Frontal cortex (tissue), 4 donors: ENCODE data around the gene LMOD1. TPM values are rescaled to one million over a fixed set of nuclear protein-coding genes. Genes with fewer than 3 reads are reported as not detected.
"Not testable (repeated sequence)": the region's sequence is repeated elsewhere in the genome, so short reads cannot be mapped to it uniquely, and the experiment has no call there.

Experiments used
- DNase-seq, 2 donors: peaks; one replicate each; pipeline ENCODE4 v3.0.0; 2012; ENCODE audit warnings: low spot score in 2 of 2
- FAIRE-seq: peaks from 2 replicates; lab custom pipeline; 2012; peaks lifted over from hg19 to GRCh38; lab: Jason Lieb, UNC
- total RNA-seq: library from RNA; depleted of rRNA; stranded (reverse); fragments of >200 nt; gene quantifications from one replicate; pipeline ENCODE4 v1.2.3, GENCODE V29; 2014
- donor health status: control.
- donor health status: control.
- donor health status: control.

LMOD1 gene
- total RNA-seq, 1 donor from 2014 or later = 0.41 TPM

DNA sequence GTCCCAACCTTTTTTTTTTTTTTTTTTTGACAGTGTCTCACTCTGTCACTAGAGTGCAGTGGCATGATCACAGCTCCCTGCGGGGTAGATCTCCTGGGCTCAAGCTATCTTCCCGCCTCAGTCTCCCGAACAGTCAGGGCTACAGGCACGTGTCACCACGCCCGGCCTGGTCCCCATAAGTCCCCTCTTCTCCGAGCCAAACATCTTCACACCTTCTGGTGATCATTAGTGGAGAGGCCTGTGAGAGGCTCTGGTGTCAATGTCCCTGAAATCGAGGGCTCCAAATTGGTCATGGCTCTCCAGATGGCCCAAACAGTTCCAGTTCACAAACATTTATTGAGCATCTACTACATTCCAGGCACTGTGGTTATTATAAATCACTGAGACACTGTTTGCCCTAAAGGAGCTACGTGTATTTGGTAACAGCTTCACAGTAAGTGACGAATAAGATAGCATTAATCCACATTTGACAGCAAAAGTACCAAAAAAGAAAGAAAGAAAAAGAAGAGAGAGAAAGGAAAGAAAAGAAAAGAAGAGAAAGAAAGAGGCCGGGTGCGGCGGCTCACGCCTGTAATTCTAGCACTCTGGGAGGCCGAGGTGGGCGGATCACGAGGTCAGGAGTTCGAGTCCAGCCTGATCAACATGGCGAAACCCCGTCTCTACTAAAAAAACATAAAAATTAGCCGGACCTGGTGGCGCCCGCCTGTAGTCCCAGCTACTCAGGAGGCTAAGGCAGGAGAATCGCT is 8.1 kb upstream of the LMOD1 start:
- DNase-seq (no peak), FAIRE-seq (no peak)

DNA sequence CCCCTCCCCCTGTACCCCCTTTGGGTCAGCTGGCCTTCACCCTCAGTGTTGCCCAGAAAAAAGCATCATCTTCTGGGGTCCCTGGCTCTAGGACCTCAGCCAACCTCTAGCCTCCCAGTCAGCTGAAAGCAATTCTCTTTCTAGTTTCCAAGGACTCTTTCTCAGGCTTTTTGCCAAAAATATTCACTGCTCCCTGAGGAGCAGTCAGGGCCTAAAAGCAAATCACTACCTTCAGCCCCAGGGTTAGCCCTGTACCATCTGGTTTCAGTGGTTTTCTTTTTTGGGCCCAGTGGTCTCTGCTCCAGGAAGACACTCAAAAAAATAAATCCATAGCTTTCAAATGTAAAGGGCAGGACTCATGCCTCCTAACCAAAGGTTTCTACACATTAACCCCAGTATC is 3.1 kb upstream of the LMOD1 start:
- no peak for DNase-seq
- FAIRE-seq = no peak

DNA sequence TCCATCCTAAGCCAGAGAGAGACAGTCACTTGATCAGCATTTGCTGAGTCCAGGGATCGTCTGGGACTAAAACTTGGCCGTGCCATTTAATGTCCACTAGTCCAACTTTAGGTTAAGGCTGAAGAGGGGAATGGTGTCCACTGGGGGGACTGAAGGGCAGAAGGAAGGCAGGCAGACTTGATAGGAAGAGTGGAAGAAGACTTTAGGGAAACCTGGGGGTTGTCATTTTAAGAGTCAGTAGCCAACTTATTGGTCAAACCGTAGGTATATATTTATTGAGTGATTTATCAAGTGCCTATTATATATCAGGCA is 1.3 kb upstream of the LMOD1 start:
- DNase-seq (no peak), FAIRE-seq (no peak)

DNA sequence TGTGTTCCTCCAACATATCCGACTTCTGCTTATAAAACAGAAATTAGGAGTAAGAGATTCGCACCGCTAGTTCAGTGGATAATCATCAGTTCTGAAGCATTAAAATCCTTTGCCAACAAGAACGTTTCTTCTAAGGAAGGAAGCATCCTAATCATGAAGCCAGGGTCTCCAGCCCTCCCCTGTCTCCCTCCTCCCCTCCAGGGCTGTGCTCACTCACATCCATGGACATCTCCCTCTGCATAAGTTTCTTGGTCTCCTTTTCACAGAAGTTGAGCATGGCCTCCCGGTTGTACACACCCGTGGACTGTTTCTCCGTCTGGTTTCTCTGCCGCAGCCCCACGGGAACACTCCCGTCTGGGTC is 505 bp downstream of the LMOD1 start:
- no peak for DNase-seq
- no peak for FAIRE-seq

DNA sequence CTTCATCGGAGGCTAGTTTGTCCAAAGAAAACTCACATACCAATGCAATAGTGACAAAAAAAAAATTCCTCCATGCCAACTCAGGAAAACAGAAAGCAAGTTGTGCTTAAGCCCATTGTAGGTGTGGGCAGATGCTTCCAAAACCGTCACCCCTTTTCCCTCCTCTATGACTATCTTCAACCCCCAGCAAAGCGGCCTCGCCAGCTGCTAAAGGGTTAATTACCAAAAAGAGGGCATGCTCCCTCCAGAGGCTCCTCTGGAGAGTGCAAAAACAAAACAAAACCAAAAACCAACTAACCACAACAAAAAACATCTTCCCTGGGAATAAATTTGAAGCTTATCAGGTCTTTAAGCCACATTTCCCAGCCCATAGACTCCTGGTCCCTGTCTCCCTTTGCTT is 1.2 kb downstream of the LMOD1 start:
- DNase-seq = no peak

DNA sequence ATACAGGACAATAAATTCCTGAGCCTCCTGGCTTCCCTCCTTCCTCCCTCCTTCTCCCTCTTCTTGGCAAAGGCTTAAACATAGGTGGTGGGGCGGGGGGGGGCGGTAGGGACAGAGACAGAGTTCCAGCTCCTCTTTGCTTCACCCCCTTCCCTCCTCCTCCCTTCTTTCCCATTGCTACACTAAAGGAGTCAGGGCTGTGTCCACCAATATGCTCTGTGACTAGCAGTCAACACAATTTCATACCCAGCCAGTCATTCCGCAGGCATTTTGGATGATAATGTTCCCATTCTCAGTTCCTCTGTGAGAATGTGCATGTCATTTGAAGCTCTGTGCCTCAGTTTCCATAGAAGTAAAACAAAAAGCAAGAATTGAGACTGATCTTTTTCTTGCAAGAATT is 1.7 kb downstream of the LMOD1 start:
- no peak for DNase-seq
- FAIRE-seq = no peak

More for the DNA sequence above, 1.2 kb downstream of the LMOD1 start:
- FAIRE-seq = no peak

DNA sequence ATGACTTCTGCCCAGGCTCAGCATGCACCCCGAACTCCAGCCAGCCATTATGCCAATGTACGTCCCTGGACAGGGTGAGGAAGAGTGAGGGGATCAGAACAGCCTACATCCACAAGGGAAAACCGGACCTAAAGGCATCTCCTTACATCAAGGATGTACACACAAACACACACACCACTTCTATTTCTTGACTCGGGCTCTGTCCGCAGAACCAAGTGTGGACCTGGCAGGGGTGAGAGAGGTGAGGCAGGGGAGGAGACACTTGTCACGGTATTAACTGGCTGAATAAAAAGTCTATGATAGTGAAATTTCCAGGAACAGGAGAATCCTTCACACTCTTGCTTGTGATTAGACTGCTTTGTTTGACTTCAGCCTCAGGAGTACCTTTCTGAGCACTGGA is 2.3 kb downstream of the LMOD1 start:
- no peak for DNase-seq
- FAIRE-seq = no peak

DNA sequence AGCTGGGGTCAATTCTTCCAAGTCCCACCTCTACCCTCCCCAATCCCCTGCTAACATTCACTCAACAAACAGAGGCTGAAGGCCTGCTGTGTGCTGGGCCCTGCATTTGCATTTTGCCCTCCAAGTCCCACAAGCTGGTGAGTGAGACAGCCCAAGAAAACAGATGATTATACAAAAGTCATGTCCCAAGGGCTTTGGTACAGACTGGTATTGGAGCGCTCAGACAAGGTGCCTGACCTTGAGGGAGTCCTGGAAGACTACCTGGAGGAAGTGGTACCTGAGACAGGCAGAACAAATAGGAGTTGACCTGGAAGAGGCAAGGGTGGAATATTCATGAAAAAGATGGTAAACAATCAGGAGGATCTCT is 4.2 kb downstream of the LMOD1 start:
- no peak for DNase-seq
- FAIRE-seq = no peak

DNA sequence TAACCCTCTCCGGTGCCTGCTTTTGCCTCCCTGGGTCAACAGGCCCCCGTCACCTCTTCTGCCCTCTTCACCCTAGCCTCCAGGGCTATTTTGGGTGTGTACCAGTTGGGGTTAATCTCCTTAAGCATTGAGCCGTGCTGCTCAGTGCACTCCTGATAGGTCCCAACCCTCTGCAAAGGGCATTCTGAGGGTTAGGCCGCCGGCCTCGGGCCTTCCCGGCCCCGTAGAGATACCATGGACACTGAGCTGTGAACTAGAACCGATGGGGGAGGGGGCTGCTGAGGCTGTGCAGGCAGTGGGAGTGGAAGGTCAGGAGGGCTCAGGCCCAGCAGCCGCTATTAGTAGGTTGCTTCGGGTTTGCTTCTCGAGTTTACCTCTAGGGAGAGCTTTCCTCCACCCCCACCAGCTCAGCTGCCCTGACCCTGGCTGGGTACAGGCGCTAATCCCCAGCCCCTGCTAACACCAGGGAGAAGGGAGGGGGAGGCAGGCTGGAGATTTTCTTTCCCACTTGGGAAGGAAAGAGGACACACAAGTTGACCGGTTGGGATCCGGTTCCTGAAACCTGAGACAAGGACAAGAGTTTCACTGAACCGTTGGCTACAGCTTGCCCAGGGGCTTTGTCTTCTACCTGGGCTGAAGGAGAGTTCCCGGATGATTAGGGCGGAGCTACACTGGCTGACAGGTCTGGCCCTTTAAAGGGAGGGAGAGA is 4.8 kb downstream of the LMOD1 start:
- no peak for FAIRE-seq
- no peak for DNase-seq

DNA sequence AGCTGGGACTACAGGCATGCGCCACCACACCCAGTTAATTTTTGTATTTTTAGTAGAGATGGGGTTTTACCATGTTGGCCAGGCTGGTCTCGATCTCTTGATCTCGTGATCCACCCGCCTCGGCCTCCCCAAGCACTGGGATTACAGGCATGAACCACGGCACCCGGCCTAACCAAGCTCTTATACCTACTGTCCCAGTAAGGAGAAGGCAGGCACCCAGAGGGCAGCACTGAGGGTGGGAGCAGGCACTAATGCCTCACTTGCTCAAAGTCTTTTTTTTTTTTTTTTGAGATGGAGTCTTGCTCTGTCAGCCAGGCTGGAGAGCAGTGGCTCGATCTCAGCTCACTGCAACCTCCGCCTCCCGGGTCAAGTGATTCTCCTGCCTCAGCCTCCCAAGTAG is 6.0 kb downstream of the LMOD1 start:
- not testable (repeated sequence) for DNase-seq, FAIRE-seq

DNA sequence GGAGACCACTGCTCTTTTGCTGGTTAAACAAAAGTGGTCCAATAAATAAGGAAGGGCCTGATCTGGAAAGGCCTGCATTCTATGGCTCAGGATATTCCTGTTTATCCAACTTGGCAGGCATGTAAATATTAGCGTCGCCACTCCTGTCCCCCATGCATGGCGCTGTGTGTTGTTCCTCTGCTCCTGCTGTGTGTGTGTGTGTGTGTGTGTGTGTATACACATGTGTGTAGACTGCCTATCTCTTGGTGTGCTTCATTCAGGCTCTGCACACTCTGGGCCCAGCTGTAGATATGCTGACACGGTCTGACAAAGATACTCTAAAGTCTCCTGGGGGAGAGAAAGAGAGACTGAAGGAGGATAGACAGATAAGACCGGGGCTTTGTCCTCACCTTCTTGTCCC is 6.8 kb downstream of the LMOD1 start:
- DNase-seq = no peak
- no peak for FAIRE-seq

DNA sequence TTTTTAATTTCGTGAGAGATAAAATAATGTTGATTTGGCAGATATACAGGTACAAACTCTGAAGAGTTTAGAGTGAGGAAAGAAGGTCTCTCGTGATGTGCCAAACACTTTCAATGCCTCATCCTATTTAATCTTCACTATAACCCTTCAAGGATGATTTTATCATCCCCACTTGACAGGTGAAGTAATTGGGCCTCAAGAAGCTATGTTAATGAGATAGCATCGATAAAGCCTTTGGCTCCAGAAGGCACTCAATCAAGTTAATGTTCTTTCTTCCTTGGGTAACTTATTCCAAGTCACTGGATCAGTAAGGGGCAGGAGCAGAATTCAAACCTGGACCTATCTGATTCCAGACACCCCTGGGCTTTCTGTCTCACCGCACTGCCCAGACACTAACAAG is 7.2 kb downstream of the LMOD1 start:
- FAIRE-seq (no peak), DNase-seq (no peak)

DNA sequence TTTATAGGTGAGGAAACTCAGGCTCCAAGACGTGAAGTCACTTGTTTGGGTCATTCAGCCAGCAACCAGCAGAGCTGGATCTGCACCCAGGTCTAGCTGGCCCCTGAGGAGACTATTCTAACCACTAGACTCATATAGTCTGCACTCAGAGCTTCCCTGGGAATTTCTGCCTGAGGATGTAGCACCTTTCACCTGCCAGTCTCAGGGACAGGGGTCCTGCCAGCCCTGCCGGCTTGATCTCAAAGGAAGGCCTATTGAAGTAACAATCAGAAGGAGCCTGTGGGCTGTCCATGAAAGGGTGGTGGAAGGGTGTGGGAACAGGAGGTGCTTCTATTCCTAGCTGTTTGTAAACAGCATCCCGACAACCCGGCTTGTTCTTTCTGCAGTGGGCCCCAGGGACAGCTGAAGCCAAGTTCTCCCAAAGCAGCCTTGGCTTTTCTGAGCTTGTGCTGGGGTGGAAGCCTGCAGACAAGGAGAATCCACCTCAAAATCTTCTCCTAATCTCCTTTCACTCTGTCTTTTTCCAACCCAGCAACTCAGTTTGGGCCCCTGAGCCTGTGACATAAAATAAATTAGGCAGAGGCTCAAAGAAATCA is 7.8 kb downstream of the LMOD1 start:
- DNase-seq = no peak
- FAIRE-seq = no peak

DNA sequence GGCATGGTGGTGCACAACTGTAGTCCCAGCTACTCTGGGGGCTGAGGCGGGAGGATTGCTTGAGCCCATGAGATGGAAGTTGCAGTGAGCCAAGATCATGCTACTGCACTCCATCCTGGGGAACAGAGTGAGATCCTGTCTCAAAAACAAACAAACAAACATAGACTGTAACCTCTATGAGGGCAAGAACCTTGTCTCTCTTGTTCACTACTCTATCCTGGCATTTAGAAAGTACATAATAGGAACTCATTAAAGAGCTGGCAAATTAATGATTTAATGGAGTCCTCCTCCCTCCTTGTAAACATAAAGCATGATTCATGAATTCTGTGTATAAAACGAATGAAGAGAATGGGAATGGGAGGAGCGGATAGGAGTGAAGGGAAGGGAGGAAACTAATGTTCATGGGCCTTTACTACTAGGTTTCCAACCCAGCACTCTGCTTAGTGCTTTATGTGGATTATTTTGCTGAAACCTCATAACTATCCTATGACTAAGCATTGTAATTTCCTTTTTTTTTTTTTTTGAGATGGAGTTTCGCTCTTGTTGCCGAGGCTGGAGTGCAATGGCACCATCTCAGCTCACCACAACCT is 8.6 kb downstream of the LMOD1 start:
- FAIRE-seq (no peak), DNase-seq (no peak)

DNA sequence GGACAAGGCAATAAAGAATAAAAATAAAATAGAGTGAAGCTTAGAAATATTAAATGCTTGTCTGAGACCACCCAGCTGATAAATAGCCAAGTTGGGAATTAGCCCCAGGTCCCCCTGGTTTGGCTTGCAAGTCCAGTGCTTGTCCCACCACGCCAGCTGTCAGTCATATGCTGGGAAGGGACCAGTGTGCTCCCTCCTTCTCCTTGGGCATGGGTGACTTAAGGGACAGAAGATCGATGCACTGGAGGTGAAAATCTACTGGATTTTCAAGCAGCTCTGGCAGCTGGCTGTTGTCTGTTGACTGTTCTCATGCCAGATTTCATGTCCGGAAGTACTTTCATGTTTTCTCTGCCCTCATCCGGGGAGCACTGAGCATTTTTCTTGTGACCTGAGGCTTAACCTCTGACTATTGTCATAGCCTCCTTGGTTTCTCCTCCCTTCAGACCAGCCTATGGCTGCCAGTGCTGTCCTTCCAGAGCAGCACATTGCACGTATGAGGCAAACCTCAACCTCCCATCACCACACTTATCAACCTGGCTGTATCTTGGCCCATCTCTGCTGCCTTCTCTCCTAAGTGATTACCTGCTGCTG is 12.4 kb downstream of the LMOD1 start:
- FAIRE-seq (no peak), DNase-seq (no peak)

DNA sequence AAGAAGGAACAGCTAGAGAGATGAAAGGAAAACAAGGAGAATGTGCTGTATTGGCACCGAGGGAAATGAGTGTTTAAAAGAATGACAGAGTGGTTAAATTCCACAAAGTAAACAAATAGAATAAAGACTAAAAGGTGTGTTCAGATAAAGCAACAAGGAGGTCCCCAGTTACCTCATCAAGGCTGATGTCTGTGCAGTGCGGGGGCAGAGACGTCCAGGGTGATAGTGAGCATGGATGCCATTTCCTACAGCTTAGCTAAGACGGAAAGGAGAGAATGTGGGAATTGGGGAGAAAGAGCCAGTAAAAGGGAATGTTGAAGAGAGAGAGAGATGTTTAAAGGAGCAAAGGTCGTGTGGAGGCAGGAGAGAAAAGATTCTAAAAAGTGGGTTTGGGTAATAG is 15.5 kb downstream of the LMOD1 start:
- FAIRE-seq (no peak), DNase-seq (no peak)

DNA sequence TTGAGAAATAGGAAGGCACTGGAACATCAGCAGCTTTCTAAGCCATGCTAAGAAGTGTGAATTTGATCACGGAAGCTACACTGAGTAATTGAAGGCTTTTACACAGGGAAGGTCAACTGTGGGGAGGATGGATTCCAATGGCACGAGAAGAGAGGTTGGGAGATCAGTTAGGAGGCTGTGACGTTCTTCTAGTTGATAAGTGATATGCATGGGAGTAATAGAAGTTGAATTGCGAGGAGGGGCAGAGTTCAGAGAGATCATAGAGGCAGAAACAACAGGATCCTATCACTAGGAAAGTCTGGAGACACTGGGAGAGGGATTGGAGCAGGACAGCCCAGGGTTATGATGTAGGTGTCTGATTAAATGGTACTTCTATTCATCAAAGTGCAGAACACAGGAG is 16.2 kb downstream of the LMOD1 start:
- DNase-seq (no peak), FAIRE-seq (no peak)

DNA sequence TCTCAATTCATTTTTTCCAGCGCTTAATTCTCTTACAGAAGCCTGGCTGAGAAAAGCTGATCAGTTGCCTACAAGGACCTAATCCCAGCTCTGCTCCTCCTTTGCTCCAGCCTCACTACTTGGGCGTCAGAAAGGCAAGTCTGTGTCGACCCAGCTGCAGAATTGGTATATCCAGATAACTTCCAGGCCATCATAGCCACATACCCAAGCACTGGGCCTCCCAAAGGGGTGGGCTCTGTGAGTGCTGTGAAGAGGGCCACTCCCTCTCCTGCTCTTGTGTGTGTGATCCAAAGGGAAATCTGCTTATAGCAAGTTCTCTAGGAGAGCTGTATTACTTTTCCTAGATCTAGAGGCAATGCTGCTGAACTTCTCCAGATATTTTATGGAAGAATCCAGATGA is 18.1 kb downstream of the LMOD1 start:
- FAIRE-seq (no peak), DNase-seq (no peak)

DNA sequence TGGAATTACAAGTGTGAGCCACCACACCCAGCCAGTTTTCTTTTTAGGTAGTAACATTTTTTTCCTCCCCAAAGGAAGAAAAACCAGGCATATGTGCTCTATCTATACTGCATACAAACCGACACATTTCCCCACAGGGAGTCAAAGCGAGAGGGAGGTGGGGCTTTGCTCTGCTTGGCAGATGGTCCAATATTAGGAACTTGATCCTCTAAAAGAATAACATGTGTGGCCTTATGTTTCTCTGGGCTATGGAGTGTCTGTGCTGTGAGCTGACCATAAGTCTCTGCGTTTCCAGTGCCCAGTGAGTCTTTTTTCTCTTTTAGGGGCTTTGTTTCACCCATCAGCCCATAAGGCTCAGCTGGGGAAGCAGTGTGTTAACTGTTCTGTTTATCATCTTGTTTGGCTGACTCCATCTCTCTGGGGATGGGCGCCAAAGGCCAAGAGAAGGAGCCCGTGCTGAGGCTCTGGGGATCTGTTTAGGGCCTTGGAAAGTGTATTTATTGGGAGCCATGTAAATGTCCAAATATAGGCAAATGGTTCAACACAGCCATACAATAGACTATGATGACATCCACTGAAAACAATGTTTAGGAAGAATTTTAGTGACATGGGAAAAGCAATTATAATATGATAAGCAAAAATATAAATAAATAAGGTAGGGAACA is 20.2 kb downstream of the LMOD1 start:
- DNase-seq (no peak), FAIRE-seq (no peak)

DNA sequence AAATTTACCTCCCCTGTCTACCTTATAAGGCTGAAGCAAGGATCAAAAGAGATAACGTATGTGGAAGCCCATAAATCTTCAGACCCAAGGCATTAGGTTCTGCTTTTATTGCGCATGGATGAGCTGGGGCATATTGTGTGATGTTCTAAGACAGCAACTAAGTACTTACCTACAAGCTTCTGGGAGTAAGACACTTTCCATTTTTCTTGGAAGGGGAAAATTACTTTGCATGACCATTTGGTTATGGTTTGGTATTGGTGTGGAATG is 21.1 kb downstream of the LMOD1 start:
- DNase-seq (no peak), FAIRE-seq (no peak)
